ENCODE measurements around the gene TAAR5. TPM values are rescaled to one million over a fixed set of nuclear protein-coding genes. Genes with fewer than 3 reads are reported as not detected.
"Not testable (repeated sequence)": the region's sequence is repeated elsewhere in the genome, so short reads cannot be mapped to it uniquely, and the experiment has no call there.

TAAR5 gene, protein sequence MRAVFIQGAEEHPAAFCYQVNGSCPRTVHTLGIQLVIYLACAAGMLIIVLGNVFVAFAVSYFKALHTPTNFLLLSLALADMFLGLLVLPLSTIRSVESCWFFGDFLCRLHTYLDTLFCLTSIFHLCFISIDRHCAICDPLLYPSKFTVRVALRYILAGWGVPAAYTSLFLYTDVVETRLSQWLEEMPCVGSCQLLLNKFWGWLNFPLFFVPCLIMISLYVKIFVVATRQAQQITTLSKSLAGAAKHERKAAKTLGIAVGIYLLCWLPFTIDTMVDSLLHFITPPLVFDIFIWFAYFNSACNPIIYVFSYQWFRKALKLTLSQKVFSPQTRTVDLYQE
- not detected for total RNA-seq

- Histone ChIP-seq H3K27ac (no peak within 1 kb of the TSS), H3K9ac (ENCODE audit: low read depth in 2 of 2, low read length in 2 of 2) (no peak within 1 kb of the TSS), H3K4me3 (no peak within 1 kb of the TSS), H3K36me3 (no peaks in the 10 kb centered on the region), H3K27me3 (no peaks in the 10 kb centered on the region), H3K4me1 (no peaks in the 10 kb centered on the region), H3K9me3 (no peaks in the 10 kb centered on the region)
- TF ChIP-seq, protein P1, sequence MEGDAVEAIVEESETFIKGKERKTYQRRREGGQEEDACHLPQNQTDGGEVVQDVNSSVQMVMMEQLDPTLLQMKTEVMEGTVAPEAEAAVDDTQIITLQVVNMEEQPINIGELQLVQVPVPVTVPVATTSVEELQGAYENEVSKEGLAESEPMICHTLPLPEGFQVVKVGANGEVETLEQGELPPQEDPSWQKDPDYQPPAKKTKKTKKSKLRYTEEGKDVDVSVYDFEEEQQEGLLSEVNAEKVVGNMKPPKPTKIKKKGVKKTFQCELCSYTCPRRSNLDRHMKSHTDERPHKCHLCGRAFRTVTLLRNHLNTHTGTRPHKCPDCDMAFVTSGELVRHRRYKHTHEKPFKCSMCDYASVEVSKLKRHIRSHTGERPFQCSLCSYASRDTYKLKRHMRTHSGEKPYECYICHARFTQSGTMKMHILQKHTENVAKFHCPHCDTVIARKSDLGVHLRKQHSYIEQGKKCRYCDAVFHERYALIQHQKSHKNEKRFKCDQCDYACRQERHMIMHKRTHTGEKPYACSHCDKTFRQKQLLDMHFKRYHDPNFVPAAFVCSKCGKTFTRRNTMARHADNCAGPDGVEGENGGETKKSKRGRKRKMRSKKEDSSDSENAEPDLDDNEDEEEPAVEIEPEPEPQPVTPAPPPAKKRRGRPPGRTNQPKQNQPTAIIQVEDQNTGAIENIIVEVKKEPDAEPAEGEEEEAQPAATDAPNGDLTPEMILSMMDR (IDR thresholded peaks at IDR 0.05): no peak
- intact Hi-C loops (cut with DNase I): no loop called here
- DNase-seq: no peak
These were observed at the start of gene TAAR5 for GRCh38 chr6:132589454-132589853. Gene TAAR5 (minus strand): TSS chr6:132589741. CDS start chr6:132589686, 55 bp downstream.

GRCh38 chr6:132637135-132637534 lies 47.6 kb upstream of the TAAR5 start:
- H3K27me3 ChIP-seq; H3K9me3 ChIP-seq; H3K9ac ChIP-seq (ENCODE audit: low read depth in 2 of 2, low read length in 2 of 2); H3K27ac ChIP-seq; H3K4me3 ChIP-seq; intact Hi-C loops (cut with DNase I); DNase-seq; H3K4me1 ChIP-seq; H3K36me3 ChIP-seq: not testable (repeated sequence)

DNA sequence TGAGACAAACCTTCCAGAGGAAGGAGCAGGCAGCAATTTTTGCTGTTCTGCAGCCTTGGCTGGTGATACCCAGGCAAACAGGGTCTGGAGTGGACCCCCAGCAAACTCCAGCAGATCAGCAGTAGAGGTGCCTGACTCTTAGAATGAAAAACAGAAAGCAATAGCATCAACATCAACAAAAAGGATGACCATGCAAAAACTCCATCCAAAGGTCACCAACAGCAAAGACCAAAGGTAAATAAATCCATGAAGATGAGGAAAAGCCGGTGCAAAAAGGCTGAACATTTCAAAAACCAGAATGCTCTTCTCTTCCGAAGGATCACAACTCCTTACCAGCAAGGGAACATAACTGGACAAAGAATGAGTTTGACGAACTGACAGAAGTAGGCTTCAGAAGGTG lies 46.4 kb upstream of the TAAR5 start:
- H3K9ac ChIP-seq (ENCODE audit: low read depth in 2 of 2, low read length in 2 of 2); H3K4me1 ChIP-seq; H3K27ac ChIP-seq; DNase-seq; H3K9me3 ChIP-seq; intact Hi-C loops (cut with DNase I); H3K36me3 ChIP-seq; H3K4me3 ChIP-seq; H3K27me3 ChIP-seq: not testable (repeated sequence)

- H3K27ac ChIP-seq; DNase-seq; H3K9me3 ChIP-seq; H3K9ac ChIP-seq (ENCODE audit: low read depth in 2 of 2, low read length in 2 of 2); H3K4me3 ChIP-seq; H3K4me1 ChIP-seq; H3K27me3 ChIP-seq; intact Hi-C loops (cut with DNase I); H3K36me3 ChIP-seq: not testable (repeated sequence)
These were observed 45.7 kb upstream of the TAAR5 start for GRCh38 chr6:132635288-132635687.

DNA sequence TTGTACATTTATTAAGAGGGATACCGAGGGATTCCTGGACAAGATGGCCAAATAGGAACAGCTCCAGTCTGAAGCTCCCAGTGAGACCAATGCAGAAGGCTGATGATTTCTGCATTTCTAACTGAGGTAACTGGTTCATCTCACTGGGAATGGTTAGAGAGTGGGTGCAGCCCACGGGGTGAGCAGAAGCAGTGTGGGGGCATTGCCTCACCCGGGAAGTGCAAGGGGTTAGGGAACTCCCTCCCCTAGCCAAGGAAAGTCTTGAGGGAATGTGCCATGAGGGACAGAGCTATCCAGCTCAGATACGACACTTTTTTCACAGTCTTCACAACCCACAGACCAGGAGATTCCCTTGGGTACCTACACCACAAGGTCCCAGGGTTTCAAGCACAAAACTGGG lies 45.3 kb upstream of the TAAR5 start:
- Histone ChIP-seq H3K36me3 (no peaks in the 10 kb centered on the region), H3K4me1 (no peaks in the 10 kb centered on the region), H3K27me3 (no peaks in the 10 kb centered on the region), H3K4me3 (no peak overlapping the region), H3K9ac (ENCODE audit: low read depth in 2 of 2, low read length in 2 of 2) (no peak overlapping the region), H3K9me3 (no peaks in the 10 kb centered on the region), H3K27ac (no peak overlapping the region)
- DNase-seq: no peak
- intact Hi-C loops (cut with DNase I): no loop called here
- TF ChIP-seq, protein P1 (IDR thresholded peaks at IDR 0.05): no peak

DNA sequence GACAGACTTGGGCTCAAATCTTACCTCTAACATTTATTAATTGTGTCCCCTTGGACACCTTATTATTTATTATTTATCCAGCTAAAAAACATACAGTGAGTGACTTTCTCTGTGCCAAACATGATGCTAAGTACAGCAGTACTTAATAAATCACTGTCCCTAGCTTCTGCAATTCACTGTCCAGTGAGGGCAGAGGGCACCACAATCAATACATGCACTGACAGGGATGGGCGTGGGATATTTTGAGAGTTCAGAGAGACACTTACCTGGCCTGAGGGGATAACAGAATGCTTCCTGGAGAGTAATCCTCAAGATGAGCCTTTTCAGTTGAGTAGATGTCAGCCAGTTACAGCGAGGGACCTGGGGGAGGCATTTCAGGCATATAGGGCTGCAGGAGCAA lies 43.8 kb upstream of the TAAR5 start:
- Histone ChIP-seq H3K27me3 (no peaks in the 10 kb centered on the region), H3K4me1 (no peaks in the 10 kb centered on the region), H3K27ac (no peak overlapping the region), H3K9ac (ENCODE audit: low read depth in 2 of 2, low read length in 2 of 2) (no peak overlapping the region), H3K36me3 (no peaks in the 10 kb centered on the region), H3K9me3 (no peaks in the 10 kb centered on the region), H3K4me3 (no peak overlapping the region)
- no peak for DNase-seq
- intact Hi-C loops (cut with DNase I): no loop called here
- TF ChIP-seq, protein P1 (IDR thresholded peaks at IDR 0.05): no peak

GRCh38 chr6:132624175-132624574 lies 34.6 kb upstream of the TAAR5 start, which contains the start of gene TAAR2:
Gene TAAR2 (minus strand): TSS chr6:132624275. CDS start chr6:132624275, 0 bp downstream.
- Histone ChIP-seq H3K4me3 (no peak within 1 kb of the TSS), H3K27ac (no peak within 1 kb of the TSS), H3K36me3 (no peaks in the 10 kb centered on the region), H3K27me3 (no peaks in the 10 kb centered on the region), H3K4me1 (no peaks in the 10 kb centered on the region), H3K9me3 (no peaks in the 10 kb centered on the region), H3K9ac (ENCODE audit: low read depth in 2 of 2, low read length in 2 of 2) (no peak within 1 kb of the TSS)
- no peak for DNase-seq
- intact Hi-C loops (cut with DNase I): no loop called here
- TF ChIP-seq, protein P1 (IDR thresholded peaks at IDR 0.05): no peak

Data from colonic mucosa (tissue), 4 donors.